ENCODE data around the gene TSBP1.
"Not testable (repeated sequence)": the region's sequence is repeated elsewhere in the genome, so short reads cannot be mapped to it uniquely, and the experiment has no call there.

TSBP1 gene

DNA sequence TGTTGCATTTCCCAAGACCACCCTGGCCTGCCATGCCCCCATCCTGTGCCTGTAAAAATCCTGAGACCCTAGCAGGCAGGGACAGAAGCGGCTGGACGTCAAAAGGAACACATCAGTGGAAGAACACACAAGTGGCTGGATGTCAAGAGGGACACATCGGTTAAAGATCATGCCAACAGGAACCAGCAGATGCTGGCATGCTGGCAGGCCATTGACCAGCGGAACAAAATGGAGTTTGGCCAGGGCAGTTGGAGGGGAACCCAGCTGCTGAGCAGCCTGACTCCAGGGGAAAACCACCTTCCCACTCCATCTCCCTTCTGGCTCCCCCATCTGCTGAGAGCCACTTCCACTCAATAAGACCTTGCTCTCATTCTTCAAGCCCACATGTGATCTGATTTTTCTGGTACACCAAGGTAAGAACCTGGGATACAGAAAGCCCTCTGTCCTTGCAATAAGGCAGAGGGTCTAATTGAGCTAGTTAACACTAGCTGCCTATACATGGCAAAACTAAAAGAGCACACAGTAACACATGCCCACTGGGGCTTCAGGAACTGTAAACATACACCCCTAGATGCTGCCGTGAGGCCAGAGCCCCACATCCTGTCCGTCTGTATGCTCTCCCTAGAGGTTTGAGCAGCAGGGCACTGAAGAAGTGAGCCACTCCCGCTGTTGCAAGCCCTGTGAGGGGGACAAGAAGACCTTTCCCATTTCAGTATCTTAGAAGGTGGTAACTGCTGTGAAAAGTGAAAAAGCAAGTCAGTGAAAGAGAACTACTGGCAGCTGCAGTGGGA is 4.2 kb upstream of the TSBP1 start:
- DNase-seq = no peak

DNA sequence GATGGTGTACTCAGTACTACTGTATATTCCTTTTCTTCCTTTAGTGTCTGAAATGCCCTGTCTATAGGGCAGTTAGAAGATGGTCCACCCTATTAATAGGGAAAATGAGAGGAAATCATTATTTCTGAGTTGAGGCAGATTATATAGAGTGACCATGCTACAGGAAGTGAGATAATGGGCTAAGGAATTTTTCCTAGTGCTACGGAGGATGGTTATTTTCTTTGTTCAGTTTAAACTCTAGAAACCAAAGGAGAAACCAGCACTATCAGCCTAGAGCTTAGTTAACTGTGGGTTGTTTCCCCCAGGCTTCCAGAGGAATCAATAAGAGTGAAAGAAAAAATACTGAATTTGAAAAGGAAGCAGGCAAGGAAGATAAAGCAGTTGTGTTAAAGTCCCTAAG is 474 bp downstream of the TSBP1 start:
- DNase-seq = no peak

DNA sequence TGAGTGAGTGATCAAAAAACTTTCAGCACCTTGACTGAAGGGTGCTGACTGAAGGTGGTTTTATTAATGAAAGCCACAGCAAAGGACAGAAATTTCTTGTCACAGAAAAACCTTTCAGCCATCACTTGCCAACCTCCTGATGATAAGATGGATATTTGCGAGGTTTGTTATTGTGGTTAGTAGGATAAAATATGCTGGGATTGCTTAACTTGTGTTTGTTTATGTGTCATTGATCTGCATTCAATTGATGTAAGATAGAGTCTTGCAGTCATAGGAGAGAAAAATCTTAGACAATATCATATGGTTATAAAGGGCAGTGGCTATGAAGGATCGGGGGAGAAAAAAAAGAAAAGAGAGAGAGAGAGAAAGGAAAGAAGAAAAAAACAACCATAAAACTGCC is 1.2 kb downstream of the TSBP1 start:
- DNase-seq = no peak

DNA sequence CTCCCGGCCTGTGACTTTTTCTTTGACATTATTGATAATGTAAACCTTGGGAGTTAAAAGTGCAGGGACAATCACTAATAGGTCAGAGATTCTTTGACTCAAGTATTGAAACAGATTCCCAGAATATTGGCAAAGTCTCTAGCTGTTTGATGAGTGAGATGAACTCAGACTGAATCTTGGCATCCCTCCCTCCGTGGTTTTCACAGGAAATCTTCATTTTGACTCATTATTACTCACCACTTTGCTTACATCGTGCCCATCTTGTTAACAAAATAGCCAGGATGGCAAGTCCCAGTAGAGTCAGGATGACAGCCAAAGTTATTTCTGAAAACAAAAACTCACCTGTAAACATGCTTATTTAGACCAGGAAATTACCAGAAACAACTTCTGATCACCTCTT is 2.0 kb downstream of the TSBP1 start:
- DNase-seq = no peak

DNA sequence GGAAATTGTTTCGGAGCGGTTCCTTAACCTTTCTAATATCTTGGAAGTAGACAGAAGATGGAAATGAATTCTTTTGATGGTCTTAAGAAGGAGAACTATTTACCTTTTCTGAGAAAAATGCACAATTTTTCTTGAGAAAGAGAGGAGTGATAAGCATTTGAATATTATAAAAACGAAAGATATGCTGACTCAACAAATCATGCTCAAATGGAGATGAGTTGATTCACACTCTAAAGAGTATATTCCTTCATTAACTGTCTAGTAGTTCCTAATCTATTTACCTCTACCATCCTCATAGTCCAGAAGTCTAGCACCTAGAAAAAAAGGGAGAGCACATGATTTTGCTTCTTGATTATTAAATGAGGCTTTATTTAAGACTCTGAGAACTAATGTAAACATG is 4.1 kb downstream of the TSBP1 start:
- DNase-seq = no peak

DNA sequence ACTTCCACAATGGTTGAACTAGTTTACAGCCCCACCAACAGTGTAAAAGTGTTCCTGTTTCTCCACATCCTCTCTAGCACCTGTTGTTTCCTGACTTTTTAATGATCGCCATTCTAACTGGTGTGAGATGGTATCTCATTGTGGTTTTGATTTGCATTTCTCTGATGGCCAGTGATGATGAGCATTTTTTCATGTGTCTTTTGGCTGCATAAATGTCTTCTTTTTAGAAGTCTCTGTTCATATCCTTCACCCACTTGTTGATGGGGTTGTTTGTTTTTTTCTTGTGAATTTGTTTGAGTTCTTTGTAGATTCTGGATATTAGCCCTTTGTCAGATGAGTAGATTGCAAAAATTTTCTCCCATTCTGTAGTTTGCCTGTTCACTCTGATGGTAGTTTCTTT is 12.5 kb downstream of the TSBP1 start:
- DNase-seq = not testable (repeated sequence)

DNA sequence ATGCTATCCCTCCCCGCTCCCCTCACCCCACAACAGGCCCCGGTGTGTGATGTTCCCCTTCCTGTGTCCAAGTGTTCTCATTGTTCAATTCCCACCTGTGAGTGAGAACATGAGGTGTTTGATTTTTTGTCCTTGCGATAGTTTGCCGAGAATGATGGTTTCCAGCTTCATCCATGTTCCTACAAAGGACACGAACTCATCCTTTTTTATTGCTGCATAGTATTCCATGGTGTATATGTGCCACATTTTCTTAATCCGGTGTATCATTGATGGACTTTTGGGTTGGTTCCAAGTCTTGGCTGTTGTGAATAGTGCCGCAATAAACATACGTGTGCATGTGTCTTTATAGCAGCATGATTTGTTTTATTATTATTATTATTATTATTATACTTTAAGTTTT is 13.2 kb downstream of the TSBP1 start:
- DNase-seq = not testable (repeated sequence)

DNA sequence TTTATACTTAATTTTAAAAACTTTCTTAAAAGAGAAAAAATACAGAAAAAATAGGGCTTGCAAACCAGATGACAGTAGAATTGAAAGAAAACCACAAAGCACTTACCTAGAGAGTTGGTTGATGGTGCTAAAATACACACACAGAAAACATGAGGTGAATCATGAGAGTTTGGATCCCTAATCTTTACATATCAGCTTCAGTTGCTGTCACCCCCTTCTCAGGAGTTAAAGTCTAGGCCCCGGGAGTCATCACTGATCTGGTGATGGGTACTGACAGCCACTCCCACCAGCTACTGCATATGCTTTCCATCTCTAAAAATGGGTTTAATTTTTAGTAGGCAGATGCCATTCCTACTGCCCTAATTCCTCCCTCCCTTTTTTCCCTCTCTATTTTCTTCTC is 16.7 kb downstream of the TSBP1 start:
- DNase-seq = no peak

DNA sequence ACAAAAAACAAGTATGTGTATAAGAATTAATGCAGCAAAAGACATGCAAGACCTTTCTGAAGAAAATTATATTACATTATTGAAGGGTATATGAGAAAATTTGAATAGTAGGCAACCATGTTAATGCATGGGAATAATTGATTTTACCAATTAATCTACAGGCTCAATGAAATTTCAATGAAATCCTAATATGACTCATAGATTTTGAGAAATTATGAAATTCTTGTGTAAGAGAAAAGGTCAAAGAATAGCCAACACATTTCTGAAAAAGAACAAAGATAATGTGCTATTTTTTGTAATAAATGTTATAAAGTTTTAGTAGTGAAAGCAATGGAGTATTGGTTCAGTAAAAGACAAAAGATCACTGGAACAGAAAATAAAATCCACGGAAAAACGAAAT is 18.4 kb downstream of the TSBP1 start:
- DNase-seq = no peak

DNA sequence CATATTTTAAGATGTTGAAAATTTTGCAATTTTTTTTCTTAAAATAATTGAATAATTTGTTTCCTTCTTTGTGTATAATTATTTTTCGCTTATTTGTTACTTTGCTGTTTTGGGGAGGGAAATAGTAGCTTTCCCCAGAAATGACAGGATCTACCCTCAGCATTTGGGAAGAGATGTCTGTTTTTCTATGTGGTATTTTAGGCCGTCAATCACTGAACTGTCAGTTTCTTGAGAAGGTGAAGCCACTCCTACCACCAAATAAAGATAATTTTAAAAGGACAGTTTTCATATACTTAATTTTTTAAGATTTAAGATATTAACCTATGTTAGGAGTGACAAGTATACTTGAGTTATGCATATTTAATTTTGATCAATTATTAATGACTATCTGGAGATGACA is 31.5 kb downstream of the TSBP1 start:
- DNase-seq = no peak

DNA sequence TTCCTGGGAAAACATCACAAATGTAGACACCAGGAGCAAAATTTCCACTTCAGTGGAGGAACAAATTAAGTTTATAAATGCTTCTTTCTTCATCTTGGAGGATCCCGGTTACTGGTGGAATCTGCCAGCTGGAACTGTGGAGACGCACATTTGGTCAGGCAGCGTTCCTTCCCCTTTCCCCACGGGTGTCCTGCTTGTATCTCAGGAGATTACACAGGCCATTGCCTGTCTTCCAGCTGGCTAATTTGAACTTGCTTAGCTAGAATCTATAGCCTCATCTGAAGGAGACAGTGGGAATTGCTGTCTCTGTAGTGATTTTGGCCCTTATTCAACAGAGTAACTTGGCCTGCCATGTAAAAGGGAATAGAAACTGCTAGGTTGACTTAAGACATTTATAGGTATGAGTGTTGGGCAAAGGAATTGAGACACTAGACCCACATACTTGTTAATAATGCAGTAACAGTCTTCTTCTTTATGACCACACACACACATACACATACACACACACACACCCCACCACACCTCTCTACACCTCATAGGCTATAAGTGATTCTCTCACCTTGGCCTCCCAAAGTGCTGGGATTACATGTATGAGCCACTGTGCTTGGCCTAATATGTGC is 34.4 kb downstream of the TSBP1 start:
- no peak for DNase-seq

DNA sequence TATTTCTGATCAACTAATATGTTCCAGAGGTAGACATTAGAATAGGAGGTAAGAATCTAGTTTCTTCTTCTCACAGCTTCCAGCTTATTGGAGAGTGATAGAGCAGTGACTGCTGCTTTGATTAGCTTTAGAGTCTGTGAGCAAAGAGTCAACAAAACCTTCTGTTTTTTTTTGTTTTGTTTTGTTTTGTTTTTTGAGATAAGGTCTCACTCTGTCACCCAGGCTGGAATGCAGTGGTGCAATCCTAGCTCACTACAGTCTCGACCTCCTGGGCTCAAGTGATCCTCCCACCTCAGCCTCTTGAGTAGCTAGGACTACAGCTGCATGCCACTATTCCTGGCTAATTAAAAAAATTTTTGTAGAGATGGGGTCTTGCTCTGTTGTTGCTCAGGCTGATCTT is 39.3 kb downstream of the TSBP1 start:
- DNase-seq = no peak

DNA sequence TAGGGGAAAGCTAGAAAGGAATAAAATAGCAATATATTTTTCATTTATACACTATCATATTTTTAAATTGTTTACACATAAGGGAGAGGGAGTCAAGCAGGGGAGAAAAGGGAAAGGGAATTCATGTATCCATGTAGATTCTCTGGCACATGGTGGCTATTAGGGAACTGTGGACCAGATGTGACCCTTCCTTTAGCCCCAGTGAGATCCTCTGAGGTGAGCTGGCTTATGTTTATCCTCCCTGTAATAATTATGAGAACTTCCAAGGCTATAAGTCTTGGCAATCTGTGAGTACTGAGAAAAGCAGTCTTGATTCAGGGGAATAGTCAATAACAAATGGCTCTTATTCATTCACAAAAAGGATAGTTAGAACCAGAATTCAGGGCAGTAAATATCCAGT is 42.6 kb downstream of the TSBP1 start:
- no peak for DNase-seq

DNA sequence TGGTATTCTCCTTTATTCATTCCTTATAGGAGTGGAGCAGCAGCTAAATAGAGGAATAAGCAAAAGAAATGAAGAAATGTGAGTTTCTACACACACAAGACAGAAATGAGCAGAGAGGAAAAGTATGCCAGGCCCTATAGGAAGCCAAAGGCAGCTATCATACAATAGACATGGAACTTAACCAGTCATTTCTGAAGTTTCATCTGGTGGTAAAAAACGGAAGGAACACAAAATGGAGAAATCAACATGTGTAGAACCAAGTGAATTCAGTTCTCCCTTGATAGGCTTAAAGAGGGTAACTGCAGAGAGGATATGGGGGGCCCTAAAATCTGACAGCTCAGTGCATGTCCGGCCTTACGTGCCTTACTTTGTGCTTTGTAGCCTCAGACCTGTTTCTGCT is 44.6 kb downstream of the TSBP1 start:
- no peak for DNase-seq

DNA sequence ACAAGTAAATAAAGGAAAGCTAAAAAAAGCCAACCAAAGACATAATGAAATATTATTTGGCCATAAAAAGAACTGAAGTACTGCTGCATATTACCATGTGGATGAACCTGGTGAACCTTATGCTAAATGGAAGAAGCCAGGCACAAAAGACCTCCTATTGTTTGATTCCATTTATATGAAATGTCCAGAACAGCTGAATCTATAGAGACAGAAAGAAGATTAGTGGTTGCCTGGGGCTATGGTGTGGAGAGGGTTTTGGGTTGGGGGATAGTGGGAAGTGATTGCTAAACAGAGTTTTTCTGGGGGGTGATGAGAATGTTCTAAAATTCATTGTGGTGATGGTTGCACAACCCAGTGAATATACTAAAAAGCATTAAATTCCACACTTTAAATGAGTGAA is 53.2 kb downstream of the TSBP1 start:
- DNase-seq = no peak

DNA sequence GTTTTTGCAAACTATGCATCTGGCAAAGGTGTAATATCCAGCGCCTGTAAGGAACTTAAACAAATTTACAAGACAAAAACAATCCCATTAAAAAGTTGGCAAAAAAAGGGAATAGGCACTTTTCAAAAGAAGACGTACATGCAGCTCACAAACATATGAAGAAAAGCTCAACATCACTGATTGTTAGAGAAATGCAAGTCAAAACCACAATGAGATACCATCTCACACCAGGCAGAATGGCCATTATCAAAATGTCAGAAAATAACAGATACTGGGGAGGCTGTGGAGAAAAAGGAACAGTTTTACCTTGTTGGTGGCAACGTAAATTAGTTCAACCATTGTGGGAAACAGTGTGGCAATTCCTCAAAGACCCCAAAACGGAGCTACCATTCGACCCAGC is 54.2 kb downstream of the TSBP1 start:
- no peak for DNase-seq

DNA sequence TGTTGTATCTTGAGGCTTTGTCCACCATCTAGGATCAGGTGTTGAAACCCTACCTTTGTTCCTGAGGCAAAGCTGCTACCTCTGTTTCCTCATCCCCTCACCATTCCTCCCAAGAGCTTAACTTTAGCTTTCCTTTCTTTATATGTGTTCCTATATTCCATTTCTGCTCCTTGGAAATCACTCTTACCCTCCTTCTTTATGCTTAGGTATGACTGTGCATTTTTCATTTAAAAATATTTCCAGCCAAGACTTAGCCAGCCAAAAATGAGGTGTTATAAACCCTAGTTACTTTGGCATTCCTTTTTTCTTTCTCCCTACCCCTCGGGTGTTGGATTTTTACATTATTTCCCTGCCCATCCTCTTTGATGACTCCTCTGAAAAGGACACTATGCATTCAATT is 57.7 kb downstream of the TSBP1 start:
- DNase-seq = no peak

DNA sequence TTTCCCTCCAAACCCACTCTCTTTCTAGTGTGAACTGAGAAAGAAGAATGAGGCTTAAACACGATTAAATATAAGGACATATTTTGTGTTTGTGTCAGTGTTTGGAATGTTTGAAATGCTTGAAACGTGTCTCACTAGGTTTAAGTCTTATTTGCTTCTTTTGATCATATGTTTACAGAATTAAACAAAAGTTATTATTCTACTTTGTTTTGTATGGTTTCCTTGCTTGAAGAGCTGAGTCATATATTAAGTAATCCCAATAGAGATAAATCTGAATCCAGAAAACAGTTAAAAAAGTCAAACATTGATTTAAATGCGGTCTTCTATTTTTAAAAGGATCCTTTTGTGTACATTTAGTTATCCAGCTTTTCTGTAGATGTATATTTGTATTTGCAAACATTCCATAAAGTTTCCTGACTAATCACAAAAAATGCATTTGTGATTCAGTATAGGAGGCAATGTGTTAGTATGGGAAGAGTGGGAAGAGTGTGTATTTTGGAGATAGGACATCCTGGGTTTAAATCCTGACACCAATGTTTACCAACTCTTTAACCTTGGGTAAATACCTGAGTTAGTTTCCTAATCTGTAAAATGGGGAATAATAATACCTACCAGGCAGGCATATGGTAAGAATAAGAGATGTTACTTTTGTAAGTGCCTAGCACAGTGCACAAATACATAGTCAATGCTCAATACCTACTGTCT is 72.9 kb downstream of the TSBP1 start:
- no peak for DNase-seq

DNA sequence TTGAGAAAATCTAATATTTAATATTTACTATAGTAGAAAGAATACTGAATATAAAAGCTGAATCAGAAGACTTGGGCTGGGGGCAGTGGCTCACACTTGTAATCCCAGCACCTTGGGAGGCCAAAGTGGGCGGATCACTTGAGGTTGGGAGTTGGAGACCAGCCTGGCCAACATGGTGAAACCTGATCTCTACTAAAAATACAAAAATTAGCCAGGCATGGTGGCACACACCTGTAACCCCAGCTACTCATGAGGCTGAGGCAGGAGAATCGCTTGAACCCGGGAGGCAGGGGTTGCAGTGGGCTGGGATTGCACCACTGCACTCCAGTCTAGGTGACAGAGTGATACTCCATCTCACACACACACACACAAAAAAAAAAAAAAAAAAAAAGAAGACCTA is 76.7 kb downstream of the TSBP1 start:
- not testable (repeated sequence) for DNase-seq

DNA sequence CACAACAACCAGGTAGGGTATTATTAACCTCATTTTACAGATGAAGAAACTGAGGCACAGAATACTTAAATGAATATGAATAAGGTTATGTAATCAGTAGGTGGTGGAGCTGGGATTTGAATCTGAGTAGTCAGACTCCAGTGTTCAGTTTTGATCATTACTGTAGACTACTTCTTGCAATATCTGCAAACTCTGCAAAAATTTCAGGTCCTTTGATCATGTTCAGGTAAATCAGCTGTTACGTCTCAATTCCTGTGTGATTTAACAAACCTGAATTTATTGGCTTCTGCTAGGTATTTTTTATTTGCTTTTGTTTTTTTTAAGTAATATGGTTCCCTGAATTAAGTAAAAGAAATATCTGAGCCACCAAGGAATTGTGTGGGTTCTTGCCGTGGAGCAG is 77.1 kb downstream of the TSBP1 start:
- DNase-seq = no peak

DNA sequence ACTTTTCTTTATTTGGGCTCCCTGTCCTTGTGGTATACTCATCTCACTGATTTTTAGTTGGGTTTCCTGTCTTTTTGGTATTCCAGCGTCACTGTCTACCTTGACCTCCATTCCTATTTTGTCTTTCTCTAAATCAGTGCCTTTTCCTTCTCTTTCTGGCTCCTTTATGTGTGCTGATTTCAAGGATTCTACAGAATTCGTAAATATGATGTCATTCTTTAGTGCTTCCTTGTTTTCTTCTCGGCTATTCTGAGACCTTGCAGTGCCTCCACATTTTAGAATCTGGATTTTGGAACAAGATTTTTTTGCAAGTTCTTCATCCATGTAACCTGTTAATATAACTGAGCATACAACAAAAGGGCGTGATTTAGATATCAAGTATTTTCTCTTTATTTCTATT is 78.0 kb downstream of the TSBP1 start:
- no peak for DNase-seq

DNA sequence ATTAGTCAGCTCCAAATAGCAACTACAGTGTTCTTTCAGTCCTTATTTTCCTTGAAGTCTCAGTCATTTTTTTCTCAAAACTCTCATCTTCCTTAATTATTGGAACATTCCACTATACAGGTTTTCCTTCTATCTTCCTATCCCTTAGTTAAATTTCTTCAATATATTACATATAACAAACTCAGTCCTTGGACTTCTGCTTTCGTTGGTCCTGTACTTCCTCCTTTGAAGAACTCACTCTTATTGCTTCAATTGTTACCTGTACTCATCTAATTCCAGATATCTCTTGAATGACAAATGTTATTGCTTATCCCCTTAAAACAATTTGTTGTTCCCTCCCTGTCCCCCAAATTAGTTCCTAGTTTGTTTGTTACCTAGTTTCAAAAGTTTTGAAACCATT is 80.2 kb downstream of the TSBP1 start:
- no peak for DNase-seq

DNA sequence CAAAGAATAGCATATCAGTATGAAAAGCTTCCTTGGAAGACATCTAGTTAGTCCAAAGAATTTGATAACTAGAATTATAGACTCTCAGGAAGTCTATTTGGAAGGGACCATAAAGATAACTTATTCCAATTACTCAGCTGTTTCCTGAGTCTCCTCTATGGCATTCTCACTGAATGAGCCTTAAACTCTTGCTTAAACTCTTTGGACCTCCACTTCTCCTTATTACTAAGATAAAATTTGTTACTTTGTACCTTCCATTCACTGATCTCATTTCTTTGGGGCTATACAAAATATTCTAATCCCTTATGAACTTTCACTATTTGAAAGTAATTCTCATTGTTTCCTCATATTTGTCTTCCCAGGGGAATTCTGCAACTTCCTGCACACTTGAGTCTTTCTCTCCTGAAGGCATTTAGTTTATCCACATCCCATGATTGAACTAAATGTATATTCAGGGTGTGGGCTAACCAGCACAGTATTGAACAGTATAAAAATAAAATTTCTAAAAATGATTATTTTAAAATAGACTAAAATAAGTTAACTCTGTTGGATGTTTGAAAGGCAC is 80.7 kb downstream of the TSBP1 start:
- no peak for DNase-seq

DNA sequence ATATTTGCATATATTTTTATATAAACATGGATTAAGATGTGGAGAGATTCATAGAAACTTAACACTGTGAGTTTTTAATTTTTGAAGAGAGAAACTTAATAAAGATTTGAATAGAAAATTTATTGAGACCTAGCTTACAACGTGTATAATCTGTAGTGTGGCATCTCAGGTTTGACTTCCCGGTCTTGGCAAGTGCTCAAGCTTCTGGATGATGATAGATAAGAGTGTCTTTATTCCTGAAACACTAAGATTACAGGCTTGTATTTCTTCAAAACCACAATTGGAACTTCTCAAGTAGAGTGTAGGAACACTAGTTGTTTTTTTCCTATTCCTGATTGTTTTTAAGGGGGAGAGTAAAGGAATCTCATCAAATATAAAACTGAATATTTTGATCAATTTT is 83.3 kb downstream of the TSBP1 start:
- no peak for DNase-seq
